Measurements from ENCODE around the gene SLAMF8. TPM values are rescaled to one million over a fixed set of nuclear protein-coding genes. Genes with fewer than 3 reads are reported as not detected.

Gene SLAMF8
- total RNA-seq, 1 donor, result 0.36 TPM

DNA sequence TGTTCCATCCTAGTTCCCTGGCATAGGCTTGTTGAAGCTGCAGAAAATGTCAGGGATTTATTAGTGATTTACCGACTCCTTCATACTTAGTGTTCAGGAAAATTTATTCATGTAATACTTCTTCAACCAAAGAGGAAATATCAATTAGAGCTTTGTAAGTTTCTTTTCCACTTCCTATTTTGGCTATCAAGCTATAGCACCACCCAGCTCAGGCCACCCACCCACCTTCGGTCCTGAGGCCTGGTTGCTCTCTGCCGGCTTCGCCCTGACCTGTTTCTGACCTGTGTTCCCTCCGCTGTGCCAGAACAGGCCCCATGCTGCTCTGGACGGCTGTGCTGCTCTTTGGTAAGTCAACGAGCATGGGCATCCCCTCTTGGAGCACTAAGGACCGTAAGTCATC lies 24.6 kb upstream of the SLAMF8 start, which contains the start of gene FCRL6:
TSS of gene FCRL6 (plus strand) at position 250 of the 400 bp plus-strand sequence. CDS start at position 315, 65 bp downstream.
- Histone ChIP-seq H3K79me2 (ENCODE audit: insufficient read depth, low read length) (no peaks in the 10 kb centered on the region), H3K9me3 (ENCODE audit: low read depth, low read length) (no peaks in the 10 kb centered on the region), H3K27me3 (ENCODE audit: insufficient read depth, low read length) (no peaks in the 10 kb centered on the region), H4K20me1 (ENCODE audit: insufficient read depth, low read length) (no peaks in the 10 kb centered on the region), H2AFZ (ENCODE audit: low read length) (no peak within 1 kb of the TSS), H3K27ac (ENCODE audit: low read depth, low read length) (no peak within 1 kb of the TSS), H3K4me3 (ENCODE audit: insufficient read depth, low read length) (no peak within 1 kb of the TSS), H3K4me2 (ENCODE audit: insufficient read depth, low read length) (no peak within 1 kb of the TSS), H3K36me3 (ENCODE audit: insufficient read depth, low read length) (no peaks in the 10 kb centered on the region), H3K4me1 (ENCODE audit: insufficient read depth, low read length) (peaks cover 5% of the 10 kb centered on the region)
- TF ChIP-seq, protein P1, sequence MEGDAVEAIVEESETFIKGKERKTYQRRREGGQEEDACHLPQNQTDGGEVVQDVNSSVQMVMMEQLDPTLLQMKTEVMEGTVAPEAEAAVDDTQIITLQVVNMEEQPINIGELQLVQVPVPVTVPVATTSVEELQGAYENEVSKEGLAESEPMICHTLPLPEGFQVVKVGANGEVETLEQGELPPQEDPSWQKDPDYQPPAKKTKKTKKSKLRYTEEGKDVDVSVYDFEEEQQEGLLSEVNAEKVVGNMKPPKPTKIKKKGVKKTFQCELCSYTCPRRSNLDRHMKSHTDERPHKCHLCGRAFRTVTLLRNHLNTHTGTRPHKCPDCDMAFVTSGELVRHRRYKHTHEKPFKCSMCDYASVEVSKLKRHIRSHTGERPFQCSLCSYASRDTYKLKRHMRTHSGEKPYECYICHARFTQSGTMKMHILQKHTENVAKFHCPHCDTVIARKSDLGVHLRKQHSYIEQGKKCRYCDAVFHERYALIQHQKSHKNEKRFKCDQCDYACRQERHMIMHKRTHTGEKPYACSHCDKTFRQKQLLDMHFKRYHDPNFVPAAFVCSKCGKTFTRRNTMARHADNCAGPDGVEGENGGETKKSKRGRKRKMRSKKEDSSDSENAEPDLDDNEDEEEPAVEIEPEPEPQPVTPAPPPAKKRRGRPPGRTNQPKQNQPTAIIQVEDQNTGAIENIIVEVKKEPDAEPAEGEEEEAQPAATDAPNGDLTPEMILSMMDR (IDR thresholded peaks at IDR 0.05; ENCODE audit: extremely low read depth, low read depth, low read length), result no peak
- no peak for DNase-seq (ENCODE audit: insufficient read length, low spot score, missing footprints)

DNA sequence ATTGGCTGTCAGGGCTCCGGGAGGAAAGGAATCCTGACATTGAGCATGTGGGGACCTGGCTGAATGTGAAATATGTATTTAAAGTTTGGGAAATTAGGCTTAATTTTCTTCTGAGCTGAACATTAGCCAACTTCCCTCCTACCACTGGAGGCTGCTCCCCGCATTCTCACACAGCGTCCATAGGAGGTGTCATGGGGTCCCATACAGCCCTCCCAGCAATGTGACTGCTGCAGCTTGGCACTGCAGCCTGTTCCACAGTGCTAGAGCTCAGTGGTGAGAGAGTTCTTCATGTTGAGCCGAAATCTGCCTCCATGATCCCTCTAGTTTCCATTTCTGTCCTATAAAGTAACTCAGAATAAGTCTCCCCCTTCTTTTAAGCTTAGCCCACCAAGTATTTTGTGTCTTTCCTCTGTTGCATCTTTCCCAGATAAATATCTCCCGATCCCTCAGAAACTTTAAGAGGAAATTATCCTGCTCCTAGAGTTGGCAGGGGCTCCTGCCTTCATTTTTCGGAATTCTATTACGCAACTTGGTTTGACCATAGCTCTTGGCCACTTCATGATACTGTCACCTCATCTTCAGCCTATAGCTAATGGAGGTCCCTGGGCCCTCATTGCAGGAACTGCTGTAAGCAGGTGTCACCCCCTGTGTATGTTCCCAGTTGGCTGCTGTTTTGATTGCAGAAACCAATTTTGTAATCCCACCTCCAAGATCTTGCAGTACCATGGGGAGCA lies 22.6 kb upstream of the SLAMF8 start:
- Histone ChIP-seq H3K36me3 (ENCODE audit: insufficient read depth, low read length) (no peaks in the 10 kb centered on the region), H4K20me1 (ENCODE audit: insufficient read depth, low read length) (no peaks in the 10 kb centered on the region), H3K27me3 (ENCODE audit: insufficient read depth, low read length) (no peaks in the 10 kb centered on the region), H3K79me2 (ENCODE audit: insufficient read depth, low read length) (no peaks in the 10 kb centered on the region), H3K9me3 (ENCODE audit: low read depth, low read length) (no peaks in the 10 kb centered on the region), H2AFZ (ENCODE audit: low read length) (no peak overlapping the region), H3K4me1 (ENCODE audit: insufficient read depth, low read length) (peaks cover 4% of the 10 kb centered on the region), H3K4me2 (ENCODE audit: insufficient read depth, low read length) (no peak overlapping the region), H3K27ac (ENCODE audit: low read depth, low read length) (no peak overlapping the region), H3K4me3 (ENCODE audit: insufficient read depth, low read length) (no peak overlapping the region)
- no peak for DNase-seq (ENCODE audit: insufficient read length, low spot score, missing footprints)
- TF ChIP-seq, protein P1 (IDR thresholded peaks at IDR 0.05; ENCODE audit: extremely low read depth, low read depth, low read length), result no peak

DNA sequence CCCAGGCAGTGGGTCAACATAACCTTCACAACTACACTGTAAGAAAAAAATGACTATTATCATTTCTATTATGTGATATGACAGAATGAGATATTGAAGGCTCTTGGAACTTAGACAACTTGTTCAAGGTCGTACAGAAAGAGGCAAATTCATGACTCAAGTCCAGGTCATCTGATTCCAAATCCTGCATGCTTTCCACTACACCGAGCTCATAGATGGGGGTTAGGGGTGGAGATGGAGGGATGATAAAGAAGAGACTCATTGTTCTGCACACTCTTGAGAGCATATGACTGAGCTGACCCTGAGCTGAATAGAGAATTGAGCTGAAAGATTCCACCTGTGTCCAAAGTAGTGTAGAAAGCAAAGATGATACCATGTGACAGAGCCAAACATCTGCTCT lies 21.7 kb upstream of the SLAMF8 start:
- Histone ChIP-seq H3K4me2 (ENCODE audit: insufficient read depth, low read length) (no peak overlapping the region), H3K4me1 (ENCODE audit: insufficient read depth, low read length) (peaks cover 2% of the 10 kb centered on the region)
- DNase-seq (ENCODE audit: insufficient read length, low spot score, missing footprints), result peak; percentile 58

DNA sequence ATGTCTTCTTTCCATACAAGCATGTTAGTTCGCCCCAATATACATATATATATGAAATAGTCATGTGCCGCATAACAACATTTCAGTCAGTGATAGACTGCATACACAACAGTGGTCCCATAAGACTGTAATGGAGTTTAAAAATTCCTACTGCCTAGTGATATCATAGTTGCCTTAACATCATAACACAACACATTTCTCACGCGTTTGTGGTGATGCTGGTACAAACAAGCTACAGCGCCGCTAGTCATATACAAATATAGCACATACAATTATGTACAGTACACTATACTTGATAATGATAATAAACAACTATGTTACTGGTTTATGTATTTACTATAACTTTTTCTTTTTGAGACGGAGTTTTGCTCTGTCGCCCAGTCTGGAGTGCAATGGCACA lies 10.7 kb upstream of the SLAMF8 start:
- Histone ChIP-seq H2AFZ (ENCODE audit: low read length) (no peak overlapping the region), H3K36me3 (ENCODE audit: insufficient read depth, low read length) (no peaks in the 10 kb centered on the region), H3K9me3 (ENCODE audit: low read depth, low read length) (no peaks in the 10 kb centered on the region), H3K4me1 (ENCODE audit: insufficient read depth, low read length) (no peaks in the 10 kb centered on the region), H3K79me2 (ENCODE audit: insufficient read depth, low read length) (no peaks in the 10 kb centered on the region), H3K4me2 (ENCODE audit: insufficient read depth, low read length) (no peak overlapping the region), H4K20me1 (ENCODE audit: insufficient read depth, low read length) (no peaks in the 10 kb centered on the region), H3K4me3 (ENCODE audit: insufficient read depth, low read length) (no peak overlapping the region), H3K27ac (ENCODE audit: low read depth, low read length) (no peak overlapping the region), H3K27me3 (ENCODE audit: insufficient read depth, low read length) (peaks cover 3% of the 10 kb centered on the region)
- TF ChIP-seq, protein P1 (IDR thresholded peaks at IDR 0.05; ENCODE audit: extremely low read depth, low read depth, low read length), result no peak
- DNase-seq (ENCODE audit: insufficient read length, low spot score, missing footprints), result no peak

More for the DNA sequence above, 21.7 kb upstream of the SLAMF8 start:
- no peak overlapping the region for H3K27ac ChIP-seq (ENCODE audit: low read depth, low read length)
- TF ChIP-seq, protein P1 (IDR thresholded peaks at IDR 0.05; ENCODE audit: extremely low read depth, low read depth, low read length), result no peak
- no peak overlapping the region for H3K4me3 ChIP-seq (ENCODE audit: insufficient read depth, low read length)
- no peaks in the 10 kb centered on the region for H4K20me1 ChIP-seq (ENCODE audit: insufficient read depth, low read length)
- H3K9me3 ChIP-seq (ENCODE audit: low read depth, low read length), result no peaks in the 10 kb centered on the region
- no peaks in the 10 kb centered on the region for H3K36me3 ChIP-seq (ENCODE audit: insufficient read depth, low read length)
- no peak overlapping the region for H2AFZ ChIP-seq (ENCODE audit: low read length)
- H3K79me2 ChIP-seq (ENCODE audit: insufficient read depth, low read length), result no peaks in the 10 kb centered on the region
- no peaks in the 10 kb centered on the region for H3K27me3 ChIP-seq (ENCODE audit: insufficient read depth, low read length)

Measured in osteoblast (primary cell).